GM12873 (cell line): ENCODE results near the gene MROH2A.

Experiments
- CTCF ChIP-seq: IDR thresholded peaks from 2 replicates; pipeline ENCODE4 v1.5.1; 2012; ENCODE audit warnings: low read depth, mild to moderate bottlenecking, moderate library complexity, low read length, control low read depth; ENCODE audit not compliant: insufficient read depth; ENCODE audit errors: missing control alignments

The MROH2A gene

GRCh38 chr2:233778030-233778429, at the start of gene MROH2A:
TSS of gene MROH2A (plus strand) at chr2:233778330. CDS start at chr2:233779359, 1,029 bp downstream.
- TF ChIP-seq CTCF, result no peak

GRCh38 chr2:233728723-233729301, 49.3 kb upstream of the MROH2A start, which contains the start of gene UGT1A3:
TSS of gene UGT1A3 (plus strand) at chr2:233729042. CDS start at chr2:233729127, 85 bp downstream.
- no peak for TF ChIP-seq CTCF

GRCh38 chr2:233740870-233741269, 37.3 kb upstream of the MROH2A start:
- TF ChIP-seq CTCF, result no peak

- no peak for TF ChIP-seq CTCF
Measured at GRCh38 chr2:233743464-233744259, 34.5 kb upstream of the MROH2A start.

GRCh38 chr2:233745073-233745755, 32.9 kb upstream of the MROH2A start:
- no peak for TF ChIP-seq CTCF

- TF ChIP-seq CTCF, result no peak
Measured at GRCh38 chr2:233746475-233747282, 31.5 kb upstream of the MROH2A start.
